K562 (cell line): Measurements from ENCODE around the gene PAIP1. TPM values are rescaled to one million over a fixed set of nuclear protein-coding genes. Genes with fewer than 3 reads are reported as not detected.

Source experiments
- ARID1B ChIP-seq: fragments of 450-650 bp; IDR thresholded peaks from 2 replicates; pipeline ENCODE4 v1.6.1; 2016; ENCODE audit warnings: antibody characterized with exemption, mild to moderate bottlenecking, inconsistent platforms
- BHLHE40 ChIP-seq: IDR thresholded peaks from 2 replicates; pipeline ENCODE4 v1.6.1; 2011; ENCODE audit warnings: low read length, improper control_type of control experiment
- EGR1 ChIP-seq: fragments of 450-650 bp; conservative IDR thresholded peaks from 2 replicates; pipeline ENCODE4 v1.6.1; 2017; ENCODE audit warnings: mild to moderate bottlenecking
- NRF1 ChIP-seq, 2 experiments: fragments of 450-650 bp; IDR thresholded peaks in 1 of 2; conservative IDR thresholded peaks in 1 of 2; 2 replicates each; pipeline ENCODE4 v1.6.1; 2014; ENCODE audit warnings: mild to moderate bottlenecking in 2 of 2
- OTX1 ChIP-seq: fragments of 450-650 bp; formaldehyde crosslinking; IDR thresholded peaks from 2 replicates; pipeline ENCODE4 v1.4.0; 2022; ENCODE audit warnings: mild to moderate bottlenecking
- POLR3A ChIP-seq: IDR thresholded peaks from 2 replicates; pipeline ENCODE4 v1.6.1; 2011; ENCODE audit warnings: borderline replicate concordance, mild to moderate bottlenecking, moderate library complexity; ENCODE audit not compliant: insufficient read length, insufficient read depth; ENCODE audit errors: extremely low read depth
- PPARD ChIP-seq: fragments of 250-450 bp; sonication (Bioruptor Pico); IDR thresholded peaks from 2 replicates; pipeline ENCODE4 v1.8.0; 2022; ENCODE audit warnings: inconsistent platforms, mild to moderate bottlenecking, moderate library complexity
- SMAD1 ChIP-seq: fragments of 150-350 bp; IDR thresholded peaks from 2 replicates; pipeline ENCODE4 v1.6.1; 2014; ENCODE audit warnings: low read length, low read depth; ENCODE audit not compliant: partially characterized antibody
- ZBTB17 ChIP-seq: fragments of 450-650 bp; formaldehyde crosslinking; IDR thresholded peaks from 2 replicates; pipeline ENCODE4 v1.4.0; 2020; ENCODE audit warnings: mild to moderate bottlenecking
- ZNF232 ChIP-seq: sonication (generic); formaldehyde crosslinking; IDR thresholded peaks from 2 replicates; pipeline ENCODE4 v1.8.0; 2022; ENCODE audit warnings: mild to moderate bottlenecking, missing genetic modification reagents
- polyA plus RNA-seq, 8 experiments: library from polyadenylated mRNA; depleted of rRNA in 4 of 8; stranded (reverse) in 5 of 8; unstranded in 3 of 8; fragments of >200 nt; fragmentation: Nextera tagmentation in 2 of 8; fragmentation: Illumina TruSeq in 1 of 8; extraction: Ambion mirVana in 2 of 8; extraction: Trizol in 1 of 8; gene quantifications; 2 replicates each; pipeline versions ENCODE4 v1.2.1 to v1.2.3, GENCODE V29; 2011 to 2014; ENCODE audit warnings: inconsistent platforms in 1 of 8, missing spikeins in 1 of 8
- total RNA-seq, 7 experiments: library from RNA; depleted of rRNA in 6 of 7; stranded (reverse); fragments of >200 nt in 6 of 7; fragmentation: Illumina TruSeq in 2 of 7; extraction: Trizol in 2 of 7; gene quantifications; 2 replicates each; pipeline versions ENCODE4 v1.2.1 to v1.2.3, GENCODE V29; 2011 to 2021; ENCODE audit warnings: low replicate concordance in 1 of 7
- TF ChIP-seq, protein P1 (sequence below): fragments of 450-650 bp; IDR thresholded peaks from 2 replicates; pipeline ENCODE4 v1.6.1; 2016; ENCODE audit warnings: borderline replicate concordance
- TF ChIP-seq, protein P2 (sequence below): fragments of 450-650 bp; IDR thresholded peaks from 2 replicates; pipeline ENCODE4 v1.6.1; 2018; ENCODE audit not compliant: partially characterized antibody
- TF ChIP-seq, protein P3 (sequence below): fragments of 450-650 bp; IDR thresholded peaks from 2 replicates; pipeline ENCODE4 v1.6.1; 2016; ENCODE audit warnings: low read depth

The PAIP1 gene
- total and polyA plus RNA-seq, 9 of the 15 experiments (the other 6 are each of a cell fraction or from before 2014, with no cell fraction given): 51.7 to 181 (median 102) TPM

- no peak for TF ChIP-seq OTX1 (CRISPR knock-in tag)
- TF ChIP-seq, protein P1, sequence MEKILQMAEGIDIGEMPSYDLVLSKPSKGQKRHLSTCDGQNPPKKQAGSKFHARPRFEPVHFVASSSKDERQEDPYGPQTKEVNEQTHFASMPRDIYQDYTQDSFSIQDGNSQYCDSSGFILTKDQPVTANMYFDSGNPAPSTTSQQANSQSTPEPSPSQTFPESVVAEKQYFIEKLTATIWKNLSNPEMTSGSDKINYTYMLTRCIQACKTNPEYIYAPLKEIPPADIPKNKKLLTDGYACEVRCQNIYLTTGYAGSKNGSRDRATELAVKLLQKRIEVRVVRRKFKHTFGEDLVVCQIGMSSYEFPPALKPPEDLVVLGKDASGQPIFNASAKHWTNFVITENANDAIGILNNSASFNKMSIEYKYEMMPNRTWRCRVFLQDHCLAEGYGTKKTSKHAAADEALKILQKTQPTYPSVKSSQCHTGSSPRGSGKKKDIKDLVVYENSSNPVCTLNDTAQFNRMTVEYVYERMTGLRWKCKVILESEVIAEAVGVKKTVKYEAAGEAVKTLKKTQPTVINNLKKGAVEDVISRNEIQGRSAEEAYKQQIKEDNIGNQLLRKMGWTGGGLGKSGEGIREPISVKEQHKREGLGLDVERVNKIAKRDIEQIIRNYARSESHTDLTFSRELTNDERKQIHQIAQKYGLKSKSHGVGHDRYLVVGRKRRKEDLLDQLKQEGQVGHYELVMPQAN: peak; percentile 71
- TF ChIP-seq EGR1: 0 out of 2 replicates have a peak, but pooled peaks have one; percentile 2
- no peak for TF ChIP-seq PPARD (CRISPR knock-in tag)
- TF ChIP-seq, protein P2, sequence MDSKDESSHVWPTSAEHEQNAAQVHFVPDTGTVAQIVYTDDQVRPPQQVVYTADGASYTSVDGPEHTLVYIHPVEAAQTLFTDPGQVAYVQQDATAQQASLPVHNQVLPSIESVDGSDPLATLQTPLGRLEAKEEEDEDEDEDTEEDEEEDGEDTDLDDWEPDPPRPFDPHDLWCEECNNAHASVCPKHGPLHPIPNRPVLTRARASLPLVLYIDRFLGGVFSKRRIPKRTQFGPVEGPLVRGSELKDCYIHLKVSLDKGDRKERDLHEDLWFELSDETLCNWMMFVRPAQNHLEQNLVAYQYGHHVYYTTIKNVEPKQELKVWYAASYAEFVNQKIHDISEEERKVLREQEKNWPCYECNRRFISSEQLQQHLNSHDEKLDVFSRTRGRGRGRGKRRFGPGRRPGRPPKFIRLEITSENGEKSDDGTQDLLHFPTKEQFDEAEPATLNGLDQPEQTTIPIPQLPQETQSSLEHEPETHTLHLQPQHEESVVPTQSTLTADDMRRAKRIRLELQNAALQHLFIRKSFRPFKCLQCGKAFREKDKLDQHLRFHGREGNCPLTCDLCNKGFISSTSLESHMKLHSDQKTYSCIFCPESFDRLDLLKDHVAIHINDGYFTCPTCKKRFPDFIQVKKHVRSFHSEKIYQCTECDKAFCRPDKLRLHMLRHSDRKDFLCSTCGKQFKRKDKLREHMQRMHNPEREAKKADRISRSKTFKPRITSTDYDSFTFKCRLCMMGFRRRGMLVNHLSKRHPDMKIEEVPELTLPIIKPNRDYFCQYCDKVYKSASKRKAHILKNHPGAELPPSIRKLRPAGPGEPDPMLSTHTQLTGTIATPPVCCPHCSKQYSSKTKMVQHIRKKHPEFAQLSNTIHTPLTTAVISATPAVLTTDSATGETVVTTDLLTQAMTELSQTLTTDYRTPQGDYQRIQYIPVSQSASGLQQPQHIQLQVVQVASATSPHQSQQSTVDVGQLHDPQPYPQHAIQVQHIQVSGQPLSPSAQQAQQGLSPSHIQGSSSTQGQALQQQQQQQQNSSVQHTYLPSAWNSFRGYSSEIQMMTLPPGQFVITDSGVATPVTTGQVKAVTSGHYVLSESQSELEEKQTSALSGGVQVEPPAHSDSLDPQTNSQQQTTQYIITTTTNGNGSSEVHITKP: no peak
- TF ChIP-seq NRF1 (conservative IDR thresholded peaks at IDR 0.05 in 1 of 2, IDR thresholded peaks at IDR 0.05 in 1 of 2): peak in 1 of 2 experiments; percentile 10; a peak in 1 of 4 replicates
- no peak for TF ChIP-seq SMAD1
- peak; percentile 65 for TF ChIP-seq BHLHE40
- TF ChIP-seq, protein P3, sequence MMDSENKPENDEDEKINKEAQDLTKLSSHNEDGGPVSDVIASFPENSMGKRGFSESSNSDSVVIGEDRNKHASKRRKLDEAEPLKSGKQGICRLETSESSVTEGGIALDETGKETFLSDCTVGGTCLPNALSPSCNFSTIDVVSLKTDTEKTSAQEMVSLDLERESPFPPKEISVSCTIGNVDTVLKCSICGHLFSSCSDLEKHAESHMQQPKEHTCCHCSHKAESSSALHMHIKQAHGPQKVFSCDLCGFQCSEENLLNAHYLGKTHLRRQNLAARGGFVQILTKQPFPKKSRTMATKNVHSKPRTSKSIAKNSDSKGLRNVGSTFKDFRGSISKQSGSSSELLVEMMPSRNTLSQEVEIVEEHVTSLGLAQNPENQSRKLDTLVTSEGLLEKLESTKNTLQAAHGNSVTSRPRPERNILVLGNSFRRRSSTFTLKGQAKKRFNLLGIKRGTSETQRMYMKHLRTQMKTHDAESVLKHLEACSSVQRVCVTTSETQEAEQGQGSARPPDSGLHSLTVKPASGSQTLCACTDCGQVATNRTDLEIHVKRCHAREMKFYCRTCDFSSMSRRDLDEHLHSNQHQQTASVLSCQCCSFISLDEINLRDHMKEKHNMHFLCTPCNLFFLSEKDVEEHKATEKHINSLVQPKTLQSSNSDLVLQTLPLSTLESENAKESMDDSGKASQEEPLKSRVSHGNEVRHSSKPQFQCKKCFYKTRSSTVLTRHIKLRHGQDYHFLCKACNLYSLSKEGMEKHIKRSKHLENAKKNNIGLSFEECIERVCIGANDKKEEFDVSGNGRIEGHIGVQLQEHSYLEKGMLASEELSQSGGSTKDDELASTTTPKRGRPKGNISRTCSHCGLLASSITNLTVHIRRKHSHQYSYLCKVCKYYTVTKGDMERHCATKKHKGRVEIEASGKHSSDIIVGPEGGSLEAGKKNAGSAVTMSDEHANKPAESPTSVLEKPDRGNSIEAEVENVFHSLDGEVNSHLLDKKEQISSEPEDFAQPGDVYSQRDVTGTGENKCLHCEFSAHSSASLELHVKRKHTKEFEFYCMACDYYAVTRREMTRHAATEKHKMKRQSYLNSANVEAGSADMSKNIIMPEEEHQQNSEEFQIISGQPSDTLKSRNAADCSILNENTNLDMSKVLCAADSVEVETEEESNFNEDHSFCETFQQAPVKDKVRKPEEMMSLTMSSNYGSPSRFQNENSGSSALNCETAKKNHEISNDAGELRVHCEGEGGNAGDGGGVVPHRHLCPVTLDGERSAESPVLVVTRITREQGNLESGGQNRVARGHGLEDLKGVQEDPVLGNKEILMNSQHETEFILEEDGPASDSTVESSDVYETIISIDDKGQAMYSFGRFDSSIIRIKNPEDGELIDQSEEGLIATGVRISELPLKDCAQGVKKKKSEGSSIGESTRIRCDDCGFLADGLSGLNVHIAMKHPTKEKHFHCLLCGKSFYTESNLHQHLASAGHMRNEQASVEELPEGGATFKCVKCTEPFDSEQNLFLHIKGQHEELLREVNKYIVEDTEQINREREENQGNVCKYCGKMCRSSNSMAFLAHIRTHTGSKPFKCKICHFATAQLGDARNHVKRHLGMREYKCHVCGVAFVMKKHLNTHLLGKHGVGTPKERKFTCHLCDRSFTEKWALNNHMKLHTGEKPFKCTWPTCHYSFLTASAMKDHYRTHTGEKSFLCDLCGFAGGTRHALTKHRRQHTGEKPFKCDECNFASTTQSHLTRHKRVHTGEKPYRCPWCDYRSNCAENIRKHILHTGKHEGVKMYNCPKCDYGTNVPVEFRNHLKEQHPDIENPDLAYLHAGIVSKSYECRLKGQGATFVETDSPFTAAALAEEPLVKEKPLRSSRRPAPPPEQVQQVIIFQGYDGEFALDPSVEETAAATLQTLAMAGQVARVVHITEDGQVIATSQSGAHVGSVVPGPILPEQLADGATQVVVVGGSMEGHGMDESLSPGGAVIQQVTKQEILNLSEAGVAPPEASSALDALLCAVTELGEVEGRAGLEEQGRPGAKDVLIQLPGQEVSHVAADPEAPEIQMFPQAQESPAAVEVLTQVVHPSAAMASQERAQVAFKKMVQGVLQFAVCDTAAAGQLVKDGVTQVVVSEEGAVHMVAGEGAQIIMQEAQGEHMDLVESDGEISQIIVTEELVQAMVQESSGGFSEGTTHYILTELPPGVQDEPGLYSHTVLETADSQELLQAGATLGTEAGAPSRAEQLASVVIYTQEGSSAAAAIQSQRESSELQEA: no peak
- TF ChIP-seq ZBTB17: no peak
- no peak for TF ChIP-seq ARID1B
- TF ChIP-seq ZNF232 (CRISPR knock-in tag): no peak
- no peak for TF ChIP-seq POLR3A
These were observed 45.8 kb upstream of the PAIP1 start, which contains the start of gene NNT (continued) for GRCh38 chr5:43602461-43603343.
